KMS-11 (cell line): ENCODE data around the gene OPN4.

ENCODE experiments used
- H2AFZ ChIP-seq: fragments of 200-600 bp; sonication (generic); 2 replicates; pipeline ENCODE4 v1.6.1; 2016; ENCODE audit warnings: antibody characterized with exemption, mixed run types, low read depth
- H3K27ac ChIP-seq: fragments of 200-600 bp; sonication (generic); 2 replicates; pipeline ENCODE4 v1.6.1; 2016; ENCODE audit warnings: mild to moderate bottlenecking, mixed run types
- H3K27me3 ChIP-seq: fragments of 200-600 bp; sonication (generic); 2 replicates; pipeline ENCODE4 v1.6.1; 2017; ENCODE audit warnings: mild to moderate bottlenecking, low read depth, mixed run types, moderate library complexity; ENCODE audit not compliant: insufficient read depth
- H3K36me3 ChIP-seq: fragments of 200-600 bp; sonication (generic); 2 replicates; pipeline ENCODE4 v1.6.1; 2017; ENCODE audit warnings: mild to moderate bottlenecking, mixed run types; ENCODE audit not compliant: insufficient read depth
- H3K4me1 ChIP-seq: fragments of 200-600 bp; sonication (generic); 2 replicates; pipeline ENCODE4 v1.6.1; 2016; ENCODE audit warnings: mild to moderate bottlenecking, low read depth, mixed run types; ENCODE audit not compliant: poor library complexity, severe bottlenecking
- H3K4me2 ChIP-seq: fragments of 200-600 bp; sonication (generic); 2 replicates; pipeline ENCODE4 v1.7.0; 2016; ENCODE audit warnings: mild to moderate bottlenecking, mixed run types
- H3K4me3 ChIP-seq: fragments of 200-600 bp; sonication (generic); IDR thresholded peaks from 2 replicates; pipeline ENCODE4 v1.6.1; 2017; ENCODE audit warnings: low read depth, low read length, mixed read lengths; ENCODE audit not compliant: insufficient read depth
- H3K79me2 ChIP-seq: fragments of 200-600 bp; sonication (generic); 2 replicates; pipeline ENCODE4 v1.6.1; 2016; ENCODE audit warnings: low read depth, mixed run types; ENCODE audit not compliant: insufficient read depth
- H3K9ac ChIP-seq: fragments of 200-600 bp; sonication (generic); 2 replicates; pipeline ENCODE4 v1.6.1; 2016; ENCODE audit warnings: mild to moderate bottlenecking, mixed run types
- H4K20me1 ChIP-seq: fragments of 200-600 bp; sonication (generic); 2 replicates; pipeline ENCODE4 v1.6.1; 2016; ENCODE audit warnings: mild to moderate bottlenecking, mixed run types; ENCODE audit not compliant: insufficient read depth
- TF ChIP-seq, protein P1 (sequence below): fragments of 200-600 bp; sonication (generic); conservative IDR thresholded peaks from 2 replicates; pipeline ENCODE4 v1.6.1; 2017; ENCODE audit warnings: low read depth, mild to moderate bottlenecking, antibody characterized with exemption, low read length, moderate library complexity, mixed read lengths

OPN4 gene

DNA sequence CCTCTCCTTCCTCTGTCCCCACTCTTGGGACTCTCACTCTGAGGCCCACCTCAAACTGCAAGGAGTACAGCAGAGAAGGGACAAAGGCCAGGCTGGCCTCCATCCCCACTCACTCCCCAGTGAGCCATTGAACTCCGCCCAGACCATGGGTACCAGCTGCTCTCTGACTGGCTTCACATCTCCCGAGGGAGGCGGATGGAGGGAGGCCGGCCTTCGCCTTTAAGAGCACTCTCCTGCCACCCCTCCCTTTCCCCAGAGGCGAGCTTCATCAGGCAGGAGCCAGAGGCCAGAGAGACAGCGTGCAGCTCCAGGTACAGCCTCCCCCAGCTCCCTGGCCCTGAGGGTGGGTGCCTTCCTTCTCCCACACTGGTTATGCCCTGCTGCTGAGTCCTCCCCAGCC is 12.2 kb downstream of the OPN4 start:
- TF ChIP-seq, protein P1, sequence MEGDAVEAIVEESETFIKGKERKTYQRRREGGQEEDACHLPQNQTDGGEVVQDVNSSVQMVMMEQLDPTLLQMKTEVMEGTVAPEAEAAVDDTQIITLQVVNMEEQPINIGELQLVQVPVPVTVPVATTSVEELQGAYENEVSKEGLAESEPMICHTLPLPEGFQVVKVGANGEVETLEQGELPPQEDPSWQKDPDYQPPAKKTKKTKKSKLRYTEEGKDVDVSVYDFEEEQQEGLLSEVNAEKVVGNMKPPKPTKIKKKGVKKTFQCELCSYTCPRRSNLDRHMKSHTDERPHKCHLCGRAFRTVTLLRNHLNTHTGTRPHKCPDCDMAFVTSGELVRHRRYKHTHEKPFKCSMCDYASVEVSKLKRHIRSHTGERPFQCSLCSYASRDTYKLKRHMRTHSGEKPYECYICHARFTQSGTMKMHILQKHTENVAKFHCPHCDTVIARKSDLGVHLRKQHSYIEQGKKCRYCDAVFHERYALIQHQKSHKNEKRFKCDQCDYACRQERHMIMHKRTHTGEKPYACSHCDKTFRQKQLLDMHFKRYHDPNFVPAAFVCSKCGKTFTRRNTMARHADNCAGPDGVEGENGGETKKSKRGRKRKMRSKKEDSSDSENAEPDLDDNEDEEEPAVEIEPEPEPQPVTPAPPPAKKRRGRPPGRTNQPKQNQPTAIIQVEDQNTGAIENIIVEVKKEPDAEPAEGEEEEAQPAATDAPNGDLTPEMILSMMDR = no peak
- Histone ChIP-seq H3K9ac (no peak overlapping the region), H3K27ac (no peak overlapping the region), H2AFZ (no peak overlapping the region), H3K4me3 (no peak overlapping the region), H3K27me3 (no peaks in the 10 kb centered on the region), H3K79me2 (no peaks in the 10 kb centered on the region), H3K36me3 (no peaks in the 10 kb centered on the region), H3K4me2 (no peak overlapping the region), H4K20me1 (no peaks in the 10 kb centered on the region), H3K4me1 (no peaks in the 10 kb centered on the region)

DNA sequence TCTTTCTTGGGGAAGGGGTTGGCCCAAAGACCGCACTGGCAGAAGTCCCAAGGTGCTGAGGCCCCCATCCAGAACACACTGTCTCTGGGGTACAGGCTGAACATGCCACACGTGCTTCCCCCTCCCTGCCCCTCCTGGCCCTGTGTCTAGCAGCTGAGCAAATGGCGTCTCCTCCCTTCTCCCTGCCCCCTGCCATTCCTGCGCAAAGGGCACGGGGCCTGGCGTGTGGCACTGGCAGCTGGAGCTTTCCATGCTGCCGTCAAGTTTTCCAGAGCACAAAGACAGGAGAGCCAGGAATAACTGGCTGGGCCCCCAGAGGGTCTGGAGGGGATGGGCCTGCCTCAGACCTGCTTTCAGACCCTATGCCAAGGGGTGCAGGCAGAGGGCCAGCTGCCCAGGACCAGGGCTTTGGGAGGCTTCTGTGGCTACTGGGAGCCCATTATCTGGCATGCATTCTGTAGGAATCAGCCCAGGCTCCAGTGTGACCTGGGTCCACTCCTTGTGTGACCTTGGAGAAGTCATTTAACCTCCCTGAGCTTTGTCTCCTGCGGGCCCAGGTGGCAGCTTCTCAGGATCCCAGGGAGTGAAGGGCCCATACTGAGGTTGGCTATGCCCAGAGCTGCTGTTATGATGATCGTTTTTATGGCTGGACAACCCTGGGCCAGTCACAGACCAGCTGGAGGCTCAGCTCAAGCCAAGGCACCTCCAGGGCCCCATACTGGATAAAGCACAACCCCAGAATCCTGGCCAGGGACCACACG is 13.3 kb downstream of the OPN4 start:
- Histone ChIP-seq H3K27ac (no peak overlapping the region), H3K9ac (no peak overlapping the region), H3K4me3 (no peak overlapping the region), H3K4me1 (no peaks in the 10 kb centered on the region), H3K4me2 (no peak overlapping the region), H3K27me3 (no peaks in the 10 kb centered on the region), H4K20me1 (no peaks in the 10 kb centered on the region), H3K79me2 (no peaks in the 10 kb centered on the region), H2AFZ (no peak overlapping the region), H3K36me3 (no peaks in the 10 kb centered on the region)
- TF ChIP-seq, protein P1 = no peak

DNA sequence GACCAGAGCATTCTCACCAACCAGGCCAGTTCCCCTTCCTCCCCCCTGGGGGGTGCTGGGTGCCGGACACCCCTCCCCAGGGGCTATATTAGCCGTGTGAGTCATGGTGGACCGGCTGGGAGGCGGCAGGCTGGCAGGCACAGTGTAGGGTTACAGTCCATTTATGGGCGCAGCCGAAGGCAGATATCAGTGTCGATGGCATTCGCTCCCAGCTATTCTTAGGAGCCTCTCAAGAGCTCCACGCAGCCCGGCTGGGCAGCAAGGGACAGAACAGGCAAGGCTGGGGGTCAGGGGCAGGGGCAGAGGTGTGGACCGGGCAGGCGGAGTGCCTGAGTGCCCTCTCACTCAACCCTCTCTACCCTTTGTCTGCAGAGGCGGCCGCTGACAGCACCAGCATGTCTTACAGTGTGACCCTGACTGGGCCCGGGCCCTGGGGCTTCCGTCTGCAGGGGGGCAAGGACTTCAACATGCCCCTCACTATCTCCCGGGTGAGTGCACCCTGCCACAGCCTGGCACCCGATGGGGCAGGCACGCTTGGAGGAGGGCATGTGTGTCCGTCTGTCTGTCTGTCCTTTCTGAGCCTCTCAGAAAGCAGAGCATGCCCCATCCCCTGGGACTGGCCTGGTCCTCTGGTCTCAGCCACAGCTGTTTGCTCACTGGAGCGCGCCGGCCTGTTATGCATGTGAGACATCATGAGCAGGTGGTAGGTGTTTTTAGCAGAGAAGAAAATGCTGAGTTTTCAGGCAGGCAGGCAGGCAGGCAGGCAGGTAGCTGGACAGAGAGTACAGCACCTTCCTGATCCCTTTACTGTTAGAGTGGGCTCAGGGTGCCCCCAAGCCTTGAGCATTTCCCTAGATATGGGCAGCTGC is 14.2 kb downstream of the OPN4 start, which contains the start of gene LDB3:
LDB3 (plus strand) TSS at position 215 of the 869 bp plus-strand sequence; CDS start at position 396, 181 bp downstream.
- Histone ChIP-seq H3K9ac (no peak within 1 kb of the TSS), H3K36me3 (no peaks in the 10 kb centered on the region), H3K4me1 (no peaks in the 10 kb centered on the region), H2AFZ (no peak within 1 kb of the TSS), H4K20me1 (no peaks in the 10 kb centered on the region), H3K79me2 (no peaks in the 10 kb centered on the region), H3K27ac (no peak within 1 kb of the TSS), H3K4me2 (no peak within 1 kb of the TSS), H3K27me3 (no peaks in the 10 kb centered on the region), H3K4me3 (no peak within 1 kb of the TSS)
- TF ChIP-seq, protein P1 = no peak

DNA sequence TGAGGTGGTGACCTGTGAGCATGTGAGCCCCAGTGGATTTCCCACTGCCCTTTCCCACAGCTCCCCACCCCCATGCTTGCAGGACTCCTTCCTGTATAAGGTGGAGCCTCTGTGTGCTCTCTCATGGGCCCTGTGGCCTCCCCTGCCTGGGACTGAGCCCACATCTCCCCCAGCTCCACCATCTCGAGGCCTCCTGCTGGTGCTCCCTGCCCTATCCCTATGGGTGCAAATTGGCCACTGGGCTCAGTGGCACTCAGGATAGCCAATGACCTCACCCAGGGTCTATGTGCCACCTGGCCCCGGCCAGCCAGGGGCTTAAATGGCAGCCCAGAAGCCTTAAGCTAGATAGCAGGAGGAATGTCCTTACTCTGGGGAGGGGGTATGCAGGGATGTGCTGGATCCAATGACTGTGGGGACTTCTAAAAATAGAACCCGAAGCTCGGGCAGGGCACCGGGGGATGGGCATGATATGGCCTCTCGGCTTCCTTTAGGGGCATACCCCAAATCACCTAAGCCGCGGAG is 16.0 kb downstream of the OPN4 start:
- no peaks in the 10 kb centered on the region for H4K20me1 ChIP-seq
- H2AFZ ChIP-seq = no peak overlapping the region
- H3K9ac ChIP-seq = no peak overlapping the region
- no peaks in the 10 kb centered on the region for H3K27me3 ChIP-seq
- H3K4me1 ChIP-seq = no peaks in the 10 kb centered on the region
- no peak overlapping the region for H3K4me3 ChIP-seq
- no peak overlapping the region for H3K4me2 ChIP-seq
- no peaks in the 10 kb centered on the region for H3K36me3 ChIP-seq
- H3K27ac ChIP-seq = no peak overlapping the region
- no peaks in the 10 kb centered on the region for H3K79me2 ChIP-seq
- TF ChIP-seq, protein P1 = no peak
